Stimulated activated CD8-positive, alpha-beta memory T cell treated with anti-CD3 and anti-CD28 coated beads, Interleukin-4, amount 100 ng/mL, for 1 hour (primary cell): ENCODE data around the gene DPYSL5.

Source experiments
- DNase-seq, 2 donors: peaks; one replicate each; pipeline ENCODE4 v3.0.0-alpha.2; 2020; ENCODE audit warnings: low read depth in 2 of 2, low spot score in 1 of 2

The DPYSL5 gene

DNA sequence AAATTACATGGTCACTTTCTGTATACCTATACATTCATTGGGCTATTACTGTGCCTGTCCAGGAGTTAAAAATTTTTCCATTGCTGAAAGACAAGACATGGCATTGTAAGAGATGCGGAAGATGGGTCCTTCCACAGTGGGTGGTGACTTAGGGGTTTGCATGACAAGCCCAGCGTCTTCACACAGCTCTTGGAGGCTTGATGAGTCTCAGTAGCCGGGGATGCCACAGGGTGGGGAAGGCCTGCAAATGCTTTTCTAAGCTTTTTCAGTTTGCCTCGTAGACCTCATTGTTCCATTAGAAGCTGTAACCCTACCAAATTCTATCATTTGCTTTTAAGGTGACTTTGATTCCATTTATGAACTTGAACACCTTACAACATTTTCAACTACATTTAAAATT, 104.4 kb downstream of the DPYSL5 start:
- no peak for DNase-seq

DNA sequence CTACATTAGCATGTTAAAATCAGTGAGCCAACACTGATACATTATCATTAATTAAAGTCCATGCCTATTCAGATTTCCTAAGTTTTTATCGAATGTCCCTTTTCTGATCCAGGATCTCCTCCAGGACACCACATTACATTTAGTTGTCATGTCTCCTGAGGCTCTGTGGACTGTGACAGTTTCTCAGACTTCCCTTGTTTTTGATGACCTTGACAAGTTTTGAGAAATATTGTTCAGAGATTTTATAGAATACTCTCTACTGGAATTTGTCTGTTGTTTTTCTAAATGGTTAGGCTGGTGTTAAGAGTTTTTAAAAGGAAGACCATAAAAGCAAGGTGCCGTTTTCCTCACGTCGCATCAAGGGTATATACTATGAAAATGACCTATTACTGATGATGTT, 106.2 kb downstream of the DPYSL5 start:
- DNase-seq, result no peak

DNA sequence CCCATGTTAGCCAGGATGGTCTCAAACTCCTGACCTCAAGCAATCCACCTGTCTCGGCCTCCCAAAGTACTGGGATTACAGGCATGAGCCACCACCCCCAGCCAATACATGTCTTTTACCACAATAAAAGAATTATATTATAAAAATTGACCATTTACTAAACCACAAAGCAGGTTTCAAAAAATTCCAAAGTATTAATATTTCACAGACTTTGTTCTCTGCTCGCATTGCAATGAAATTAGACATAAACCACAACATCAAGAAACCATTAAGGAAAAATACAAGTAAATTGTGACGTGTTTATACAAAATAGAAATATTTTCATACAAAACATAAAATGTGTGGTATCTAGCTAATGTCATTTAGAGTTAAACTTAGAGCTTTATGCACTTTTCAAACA, 109.1 kb downstream of the DPYSL5 start:
- DNase-seq, result no peak

DNA sequence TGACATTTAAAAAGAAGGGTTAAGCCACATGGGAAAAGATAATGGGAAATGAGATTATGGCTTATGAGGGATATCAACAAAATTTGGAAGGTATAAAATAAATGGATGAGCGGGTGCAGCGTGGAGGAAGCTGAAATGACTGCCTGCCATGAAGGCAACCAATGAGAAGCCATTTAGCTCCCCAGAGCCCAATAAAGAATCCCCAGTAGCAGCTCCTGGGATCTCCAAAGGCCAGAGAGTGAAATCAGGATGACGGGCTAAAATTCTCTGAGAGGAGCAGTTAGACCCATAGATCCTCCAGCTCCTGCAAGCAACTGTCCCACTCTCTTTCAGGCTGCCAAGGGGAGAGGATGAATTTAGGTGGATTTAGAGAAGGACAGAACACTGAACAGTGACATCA, 109.6 kb downstream of the DPYSL5 start:
- DNase-seq, result no peak

DNA sequence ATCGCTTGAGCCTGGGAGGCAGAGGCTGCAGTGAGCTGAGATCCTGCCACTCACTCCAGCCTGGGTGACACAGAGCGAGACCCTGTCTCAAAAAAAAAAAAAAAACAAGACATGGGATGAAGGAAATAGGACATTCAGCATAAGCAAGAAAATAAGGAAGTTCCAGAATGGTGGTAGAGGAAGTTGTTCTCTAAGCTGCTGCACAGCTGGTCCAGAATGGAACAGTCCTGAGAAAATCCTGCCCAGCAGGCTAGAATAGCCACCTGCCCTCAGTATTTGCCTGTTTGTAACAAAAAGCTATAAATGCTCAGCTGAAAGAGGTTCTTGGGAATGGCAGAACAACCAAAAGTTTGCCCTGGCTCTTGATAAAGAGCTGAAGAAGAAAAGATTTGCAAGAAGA, 111.4 kb downstream of the DPYSL5 start:
- DNase-seq, result no peak

DNA sequence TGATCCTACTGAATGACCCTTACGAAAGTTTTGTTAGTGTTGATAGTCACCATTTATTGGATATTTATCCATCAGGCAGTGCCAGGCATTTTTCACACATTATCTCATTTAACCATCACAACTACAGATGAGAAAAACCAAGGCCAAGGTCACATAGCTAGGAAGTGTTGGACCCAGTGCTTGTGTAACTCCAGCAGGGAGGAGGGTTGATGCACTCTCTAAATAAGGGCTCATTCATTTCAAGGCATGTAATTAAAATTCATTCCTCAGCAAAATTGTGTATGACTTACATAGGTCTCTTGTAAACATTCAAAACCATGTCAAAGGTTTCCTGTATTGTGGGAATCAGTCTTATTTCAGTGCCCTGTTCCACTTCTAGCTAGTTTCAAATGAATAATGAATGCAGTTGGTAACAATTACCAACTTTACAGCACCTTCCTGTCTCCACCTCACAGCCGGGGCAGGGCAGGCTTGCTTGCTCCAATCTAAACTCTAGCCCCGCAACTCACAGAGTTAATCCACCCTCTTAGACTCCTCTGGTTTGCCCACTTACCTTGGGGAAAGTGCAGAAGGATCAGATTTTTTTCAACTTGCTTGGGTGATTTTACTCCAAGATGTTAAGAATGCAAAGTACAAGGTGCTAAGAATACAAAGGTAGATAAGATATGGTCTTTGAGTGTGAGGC, 116.7 kb downstream of the DPYSL5 start:
- DNase-seq, result no peak

DNA sequence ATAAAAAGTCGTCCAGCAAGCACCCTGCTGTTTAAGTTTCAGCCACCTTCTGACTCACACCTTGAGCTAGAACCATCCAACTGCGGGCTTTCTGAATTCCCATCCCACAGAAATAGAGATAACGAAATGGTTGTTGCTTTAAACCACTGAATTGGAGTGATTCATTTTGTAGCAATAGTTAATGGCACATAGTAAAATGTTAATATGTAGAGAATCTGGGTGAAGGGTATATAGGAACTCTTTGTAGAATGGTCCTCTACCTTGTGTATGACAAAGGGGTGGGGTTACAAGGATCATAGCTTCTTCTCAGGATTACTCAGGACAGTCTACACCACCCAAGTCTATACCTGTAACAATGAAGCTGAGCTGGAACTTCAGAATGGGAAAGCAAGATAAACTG, 120.1 kb downstream of the DPYSL5 start:
- DNase-seq, result no peak

DNA sequence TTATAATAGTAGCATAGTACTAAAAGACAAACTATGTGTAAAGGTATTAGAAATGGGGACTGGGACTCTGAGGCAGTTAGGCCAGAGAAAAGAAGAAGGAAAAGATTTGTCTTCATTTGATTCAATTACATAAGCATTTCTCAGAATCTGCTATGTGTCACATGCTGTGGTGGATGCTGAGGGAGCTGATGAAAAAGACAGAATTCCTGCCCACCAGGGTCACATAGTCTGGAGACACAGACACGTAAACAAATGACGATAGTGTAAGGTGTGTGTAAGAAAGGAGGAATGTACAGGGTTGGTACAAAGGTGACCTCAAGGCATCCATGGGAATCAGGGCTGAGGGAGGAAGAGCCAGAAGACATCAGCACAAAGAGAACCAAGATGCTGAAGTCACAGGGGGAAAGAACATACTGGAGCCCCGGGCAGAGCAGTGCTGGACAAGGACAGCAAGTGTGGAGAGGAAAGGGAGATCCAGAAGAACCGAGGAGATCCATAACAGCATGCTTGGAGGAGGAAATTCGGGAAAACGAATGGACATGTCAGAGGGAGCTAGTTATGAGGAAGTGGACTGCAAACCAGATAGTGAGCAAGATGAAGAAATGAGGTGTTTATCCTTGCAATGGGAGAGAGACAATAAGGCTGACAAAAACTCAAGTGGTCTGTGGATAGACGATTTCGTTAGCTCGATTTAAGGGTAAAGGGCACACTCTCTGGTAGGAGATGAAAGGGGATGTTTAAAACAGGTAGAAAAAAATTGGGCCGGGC, 121.3 kb downstream of the DPYSL5 start:
- DNase-seq, result no peak

DNA sequence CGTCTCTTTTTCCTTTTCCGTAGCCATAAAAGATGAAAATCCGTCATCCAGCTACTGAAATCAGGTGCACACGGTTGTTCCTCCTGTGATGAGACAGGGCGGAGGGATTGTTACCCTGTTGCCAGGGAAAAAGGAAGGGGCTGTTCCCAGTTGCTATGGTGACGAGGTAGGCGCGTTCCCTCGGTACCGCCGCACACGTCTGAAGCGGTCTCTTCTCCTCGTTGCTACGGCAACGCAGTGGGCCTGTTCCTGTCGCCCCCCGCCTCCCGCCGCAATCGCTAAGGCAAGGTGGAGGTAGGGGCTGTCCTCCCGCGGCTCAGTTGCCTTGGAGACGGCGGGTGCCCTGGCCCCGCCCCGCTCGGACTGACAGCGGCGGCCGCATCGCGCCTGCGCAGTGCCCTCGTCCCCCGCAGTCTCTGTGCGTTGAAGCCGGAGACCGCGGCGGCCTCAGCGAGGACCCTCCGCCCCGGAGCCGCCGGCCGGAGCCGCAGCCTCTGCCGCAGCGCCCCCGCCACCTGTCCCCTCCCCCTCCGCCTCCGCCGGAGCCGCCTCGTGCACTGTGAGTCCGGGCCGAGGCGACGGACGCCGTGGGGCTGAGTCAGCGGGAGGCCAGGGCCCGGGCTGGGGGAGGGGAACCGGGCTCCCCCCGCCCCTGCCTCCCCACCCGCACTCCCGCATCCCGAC, 122.5 kb downstream of the DPYSL5 start, which contains the start of gene MAPRE3:
Gene MAPRE3, plus strand, starts transcription at position 394 of the 684 bp plus-strand sequence. CDS start 51,582 bp downstream, outside the sequence.
- DNase-seq, result peak; percentile 46 to 55

DNA sequence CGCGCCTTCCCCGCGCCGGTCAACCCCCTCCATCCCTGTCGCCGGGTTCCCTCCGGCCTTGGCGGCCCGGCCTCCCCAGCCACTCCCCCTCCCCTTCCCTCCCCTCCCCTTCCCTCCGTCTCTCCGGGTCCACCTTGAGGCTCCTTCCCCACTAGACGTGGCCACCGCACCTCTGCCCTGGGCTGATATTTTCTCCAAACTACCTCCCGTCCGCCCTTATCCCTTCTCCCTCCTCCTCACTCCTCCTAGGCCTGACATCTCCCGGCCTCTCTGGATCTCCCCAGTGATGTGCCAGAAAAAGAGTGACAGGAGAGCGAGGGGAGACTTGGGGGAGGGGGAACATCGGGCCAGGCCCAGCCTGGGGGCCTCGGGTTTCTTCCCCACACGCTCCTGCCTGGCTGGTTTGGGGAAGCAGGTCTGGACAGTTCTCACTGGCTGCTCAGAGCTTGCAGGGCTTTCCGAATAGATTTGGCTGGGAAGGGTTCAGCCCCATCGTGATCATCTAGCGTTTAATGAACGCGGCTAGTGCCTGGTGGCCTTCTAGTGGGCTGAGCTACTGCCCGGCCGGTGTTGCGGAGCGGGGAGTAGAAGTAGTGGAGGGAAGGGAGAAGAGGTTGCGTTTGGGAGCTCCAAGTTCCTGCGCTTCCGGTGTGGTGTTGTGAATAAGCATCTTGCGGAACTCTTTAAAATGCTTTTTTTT, 123.1 kb downstream of the DPYSL5 start:
- no peak for DNase-seq

DNA sequence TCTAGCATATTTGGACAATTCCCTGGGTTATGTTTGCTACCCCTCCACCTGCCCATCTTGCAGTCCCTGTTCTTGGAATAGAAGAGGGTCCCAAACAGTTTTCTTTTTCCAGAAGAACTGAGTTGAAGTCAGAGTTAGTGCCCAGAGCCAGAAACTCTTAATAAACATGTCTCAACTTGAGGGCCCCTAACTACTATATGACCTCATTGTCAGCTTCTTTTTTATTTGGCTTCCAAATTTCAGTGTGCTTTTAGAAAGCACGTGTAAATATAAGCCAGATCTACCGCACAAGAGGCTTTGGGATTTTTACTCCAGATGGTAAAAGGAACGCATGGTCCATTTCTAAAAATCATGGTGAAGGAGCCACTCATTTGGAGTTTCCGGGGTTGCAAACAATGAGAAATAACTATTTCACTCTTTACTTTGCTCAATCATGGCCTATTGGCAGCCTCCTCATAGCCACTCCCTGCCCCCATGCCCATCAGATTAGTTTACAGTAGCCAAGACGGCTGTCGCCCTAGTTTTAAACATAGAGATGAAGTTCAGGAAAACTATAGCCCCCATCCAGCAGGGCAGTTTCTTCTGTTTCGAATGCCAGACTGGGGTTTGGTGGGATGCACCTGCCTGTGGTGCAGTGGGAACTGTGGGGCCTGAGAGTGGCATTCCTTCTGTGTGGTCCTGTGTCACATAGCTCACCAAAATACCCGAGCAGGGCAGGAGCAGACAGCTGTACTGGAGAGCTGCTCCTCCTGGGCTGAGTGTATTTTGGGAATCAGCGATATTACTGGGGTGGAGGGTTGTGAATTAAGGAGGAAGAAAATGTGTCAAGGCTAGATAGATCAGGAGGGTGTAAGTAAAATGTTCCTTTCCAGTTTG, 124.2 kb downstream of the DPYSL5 start:
- DNase-seq, result no peak

DNA sequence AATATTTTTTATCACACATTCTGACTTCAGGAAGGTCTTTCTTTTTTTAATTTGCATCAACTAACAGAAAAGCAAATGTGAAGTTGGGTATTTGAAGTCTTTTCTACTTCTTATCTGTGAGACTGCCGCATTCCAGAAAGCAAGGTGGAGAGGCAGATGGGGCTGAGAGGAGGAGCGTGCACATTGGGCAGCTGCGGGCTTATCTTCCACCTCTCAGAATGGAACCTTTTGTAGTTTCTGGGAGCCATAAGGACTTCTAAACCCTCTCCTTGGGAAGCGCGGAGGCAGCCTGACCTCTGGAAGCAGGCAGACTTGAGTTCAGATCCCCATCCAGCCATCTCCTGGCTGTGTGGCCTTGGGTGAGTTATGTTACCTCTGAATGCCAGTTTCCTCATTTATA, 126.4 kb downstream of the DPYSL5 start:
- no peak for DNase-seq

DNA sequence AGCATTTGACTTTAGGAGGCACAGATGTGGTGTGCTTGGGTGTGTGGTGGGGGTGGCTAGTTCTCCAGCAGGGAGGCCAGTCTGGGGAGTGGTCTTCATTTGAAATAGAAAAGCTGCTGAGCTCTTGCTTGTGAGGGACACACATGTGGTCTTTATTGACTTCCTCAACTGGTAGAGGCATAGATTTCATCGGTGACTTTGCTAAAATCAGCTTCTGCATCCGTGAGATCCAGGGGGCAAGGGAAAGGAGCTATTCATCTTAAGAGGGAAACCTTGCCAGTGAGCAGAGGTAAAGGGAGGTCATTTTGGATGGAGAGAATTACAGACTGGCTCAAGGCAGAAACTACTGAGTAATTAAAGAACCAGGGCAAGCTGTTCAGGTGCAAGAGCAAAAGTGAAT, 127.2 kb downstream of the DPYSL5 start:
- no peak for DNase-seq

DNA sequence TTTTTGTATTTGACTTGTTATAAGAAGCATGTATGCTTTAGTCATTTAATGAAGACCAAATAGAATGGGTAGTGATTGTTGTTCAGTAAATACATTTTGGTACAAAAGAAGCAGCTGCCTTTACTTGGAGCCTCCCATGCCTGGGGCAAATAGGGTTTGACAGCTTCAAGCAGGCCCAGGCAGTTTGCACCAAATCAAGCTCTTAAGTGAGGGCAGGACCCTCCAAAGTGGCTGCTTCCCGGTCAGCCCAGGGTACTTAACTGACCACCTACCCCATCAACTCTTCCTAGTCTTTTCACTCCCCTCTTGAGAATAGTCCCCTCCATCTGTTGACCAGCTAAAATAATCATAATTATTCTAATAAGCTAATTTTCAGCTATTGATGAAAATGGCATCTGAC, 127.7 kb downstream of the DPYSL5 start:
- DNase-seq, result no peak

DNA sequence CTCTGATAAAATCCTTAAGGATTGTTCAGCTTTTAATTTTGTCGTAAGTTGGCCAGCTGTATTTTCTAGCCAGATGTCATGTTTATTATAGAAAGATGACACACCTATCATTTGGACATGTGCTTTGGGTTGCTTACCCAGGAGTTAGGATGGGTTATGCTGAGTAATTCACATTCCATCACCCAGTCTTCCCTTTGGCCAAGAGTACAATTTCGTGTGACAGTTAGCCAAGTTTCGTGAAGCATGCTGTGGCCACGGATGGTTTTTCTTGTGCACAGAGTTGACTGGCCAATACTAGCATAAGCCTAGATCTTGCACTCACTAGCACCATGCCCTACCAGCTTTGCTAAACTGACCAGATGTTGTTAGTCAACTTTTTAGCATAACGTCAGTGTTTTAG, 128.3 kb downstream of the DPYSL5 start:
- no peak for DNase-seq

DNA sequence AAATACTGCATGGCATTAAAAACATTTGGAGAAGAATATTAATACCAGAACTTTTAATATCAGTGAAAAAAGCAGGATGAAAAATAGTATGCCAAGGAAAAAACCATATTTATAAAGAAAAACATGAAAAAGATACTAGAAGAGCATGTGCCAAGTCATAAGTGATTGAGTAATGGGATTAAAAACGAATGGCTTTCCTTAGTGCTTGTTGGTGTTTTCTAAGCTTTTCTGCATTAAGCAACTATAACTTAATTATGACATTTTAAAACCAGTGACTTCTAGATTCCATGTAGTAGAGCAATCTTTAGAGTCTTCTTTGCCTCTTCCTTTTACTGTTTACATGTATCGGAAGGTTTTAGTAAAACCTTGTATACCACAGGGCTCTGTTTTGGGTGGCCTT, 129.1 kb downstream of the DPYSL5 start:
- DNase-seq, result no peak

DNA sequence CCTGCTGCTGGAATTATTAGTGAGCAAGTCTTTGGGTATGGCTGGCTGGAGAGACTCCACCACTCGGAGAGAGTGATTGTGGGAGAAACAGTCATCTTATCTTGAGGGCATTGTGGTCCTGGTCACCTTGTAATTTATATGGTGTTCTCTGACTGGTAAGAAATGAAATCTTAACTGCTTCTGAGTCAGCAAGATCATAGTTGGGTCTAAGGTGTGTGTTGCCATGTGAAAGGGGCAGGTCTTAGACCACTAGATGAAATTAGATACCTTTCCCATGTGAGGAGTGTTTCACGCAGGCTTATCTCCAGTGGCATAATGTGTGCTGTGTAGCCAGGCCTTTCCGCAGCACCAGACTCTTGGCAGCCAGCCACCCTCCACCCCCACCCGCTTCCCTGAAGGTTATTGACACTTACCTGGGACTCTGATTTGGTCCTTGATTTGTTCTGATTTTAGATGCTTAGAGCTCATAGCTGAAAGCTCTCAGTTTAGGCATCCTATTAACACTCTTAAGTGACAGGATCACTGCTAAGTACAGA, 130.2 kb downstream of the DPYSL5 start:
- no peak for DNase-seq

DNA sequence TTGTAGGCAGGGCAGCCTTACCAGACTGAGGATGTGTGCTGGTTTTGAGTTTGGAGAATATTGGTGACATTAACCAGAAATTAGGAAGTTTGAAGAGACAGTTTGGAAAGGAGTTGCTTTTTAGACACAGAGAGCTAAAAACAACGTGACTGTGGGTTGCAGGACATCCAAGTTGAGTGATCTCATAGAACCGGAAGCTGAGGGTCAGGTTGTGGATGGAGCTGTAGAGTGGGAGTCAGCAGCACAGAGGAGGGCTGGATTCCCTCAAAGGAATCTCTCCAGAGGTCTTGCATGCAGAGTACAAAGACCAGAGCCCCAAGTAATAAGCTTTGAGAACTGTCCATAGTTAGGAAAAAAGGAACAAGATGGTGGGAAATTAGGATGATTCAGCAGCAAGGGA, 131.8 kb downstream of the DPYSL5 start:
- DNase-seq, result no peak

DNA sequence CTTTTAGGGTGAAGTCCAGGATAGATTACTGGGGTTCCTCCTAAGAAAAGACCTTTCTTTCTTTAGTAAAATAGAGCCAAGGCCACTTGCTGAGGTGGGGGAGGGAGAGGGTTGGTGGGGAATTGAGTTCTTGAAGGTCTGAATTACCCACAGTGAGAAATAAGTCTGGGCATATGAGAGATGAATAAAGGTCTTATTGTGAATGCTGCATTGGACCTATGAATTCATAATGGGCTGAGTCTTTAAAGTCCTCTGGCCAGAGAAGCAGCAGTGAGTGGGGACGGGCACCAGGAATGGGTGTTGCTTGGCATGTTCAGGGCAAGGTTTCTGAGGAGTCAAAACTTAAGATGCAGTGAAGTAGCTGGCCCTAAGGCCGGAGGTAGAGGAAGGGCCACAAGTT, 133.0 kb downstream of the DPYSL5 start:
- no peak for DNase-seq

DNA sequence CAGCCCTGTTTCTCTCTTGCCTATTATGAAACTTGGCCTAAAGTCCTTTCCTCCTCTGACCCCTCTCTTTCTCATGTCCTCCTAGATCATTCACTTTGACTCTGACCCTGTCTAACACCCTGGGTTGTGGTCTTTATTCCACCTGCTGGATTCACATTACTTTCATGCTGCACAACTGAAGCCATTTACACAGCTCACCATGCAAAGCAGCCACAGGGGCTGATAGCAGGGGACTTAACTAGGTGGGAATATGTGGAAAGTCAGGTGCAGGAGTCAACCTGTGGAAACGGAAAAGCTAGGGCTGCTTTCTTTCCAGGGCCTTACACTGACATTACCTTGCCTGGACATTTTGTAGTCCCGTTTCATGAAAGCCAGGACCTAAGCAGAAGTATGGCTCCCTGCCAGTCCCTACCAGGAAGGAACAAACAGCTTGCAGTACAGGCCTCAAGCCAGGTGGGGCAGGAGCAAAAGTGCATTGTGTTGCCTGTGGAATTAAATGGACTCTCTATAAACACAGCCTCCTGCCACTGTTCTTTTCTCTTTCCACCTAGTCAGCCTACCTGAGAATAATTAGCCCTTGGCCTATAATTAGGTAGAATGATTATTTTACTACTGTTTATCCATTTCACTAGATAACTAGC, 134.3 kb downstream of the DPYSL5 start:
- DNase-seq, result no peak
